ENCODE data around the gene COA3.
"Not testable (repeated sequence)": the region's sequence is repeated elsewhere in the genome, so short reads cannot be mapped to it uniquely, and the experiment has no call there.

The COA3 gene

DNA sequence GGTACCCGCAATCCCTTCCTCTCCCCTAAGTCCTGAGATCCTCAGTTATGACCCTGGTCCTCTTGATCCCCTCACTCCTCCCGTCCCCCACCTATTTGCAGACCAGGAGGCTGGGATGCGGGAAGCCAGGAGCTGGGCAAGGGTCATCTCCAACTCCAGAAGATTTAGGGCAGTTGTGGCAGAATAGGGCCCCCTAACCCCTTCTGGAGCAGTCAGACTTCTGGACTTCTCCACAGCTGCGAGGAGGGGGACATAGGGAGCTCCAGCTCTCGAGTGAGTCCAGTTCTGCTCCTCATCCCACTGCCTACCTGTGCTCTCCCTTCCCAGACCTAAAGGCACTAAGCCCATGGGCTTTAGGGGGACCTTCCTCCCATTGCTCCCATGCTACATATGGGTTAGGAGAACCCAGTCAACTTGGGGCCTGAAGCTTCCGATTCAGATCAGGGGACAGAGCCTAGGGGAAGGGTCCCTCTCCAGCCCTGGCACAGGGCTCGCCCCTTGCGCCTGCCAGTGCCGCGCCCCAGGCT, 16.8 kb downstream of the COA3 start:
- no peak for DNase-seq (ENCODE audit: low spot score)

- DNase-seq (ENCODE audit: low spot score), result no peak
Observed at GRCh38 chr17:42780851-42781638, 17.5 kb downstream of the COA3 start.

- no peak for DNase-seq (ENCODE audit: low spot score)
Observed at GRCh38 chr17:42779936-42780850, 18.3 kb downstream of the COA3 start, which contains the start of gene WNK4. Gene WNK4, plus strand, starts transcription at chr17:42780610. Its CDS starts 89 bp downstream, at chr17:42780699.

DNA sequence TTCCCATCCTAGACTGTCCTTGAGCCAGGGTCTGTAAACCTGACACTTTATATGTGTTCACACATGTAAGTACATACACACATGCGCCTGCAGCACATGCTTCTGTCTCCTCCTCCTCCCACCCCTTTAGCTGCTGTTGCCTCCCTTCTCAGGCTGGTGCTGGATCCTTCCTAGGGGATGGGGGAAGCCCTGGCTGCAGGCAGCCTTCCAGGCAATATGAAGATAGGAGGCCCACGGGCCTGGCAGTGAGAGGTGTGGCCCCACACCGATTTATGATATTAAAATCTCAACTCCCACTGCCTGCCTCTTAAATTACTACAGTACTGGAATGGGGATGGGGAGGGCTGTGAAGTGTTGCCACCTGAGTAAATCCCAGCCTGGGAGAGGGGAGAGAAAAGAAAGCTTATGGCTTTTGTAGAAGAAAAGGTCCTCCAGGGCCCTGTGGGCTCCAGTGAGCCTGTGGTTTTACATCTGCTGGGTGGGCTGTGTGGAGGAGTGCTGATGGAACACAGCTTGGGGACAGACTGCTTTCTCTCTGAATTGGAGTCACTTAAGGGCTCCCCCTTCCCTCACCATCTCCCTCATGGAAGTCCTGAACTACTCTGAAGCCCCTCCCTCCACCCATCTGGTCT, 19.1 kb downstream of the COA3 start:
- DNase-seq (ENCODE audit: low spot score), result no peak

DNA sequence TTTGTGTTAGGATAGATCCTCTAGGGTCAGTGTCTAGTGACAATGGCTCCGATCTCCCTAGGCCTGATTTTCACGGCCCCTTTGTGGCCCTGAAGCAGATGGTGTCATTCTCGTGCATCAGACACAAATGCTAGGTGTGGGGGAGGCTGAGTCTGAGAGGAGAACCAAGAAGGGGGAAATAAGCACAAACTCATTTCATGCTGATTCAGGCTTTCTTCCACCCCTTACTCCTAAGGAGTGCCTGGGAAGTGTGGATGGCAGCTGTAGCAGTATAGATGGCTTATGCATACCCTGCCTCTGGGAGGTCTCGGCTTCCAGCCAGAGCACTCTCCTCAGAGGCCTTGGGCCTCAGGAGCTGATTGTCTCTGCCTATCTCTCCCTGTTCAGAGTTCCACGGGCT, 19.9 kb downstream of the COA3 start:
- no peak for DNase-seq (ENCODE audit: low spot score)

DNA sequence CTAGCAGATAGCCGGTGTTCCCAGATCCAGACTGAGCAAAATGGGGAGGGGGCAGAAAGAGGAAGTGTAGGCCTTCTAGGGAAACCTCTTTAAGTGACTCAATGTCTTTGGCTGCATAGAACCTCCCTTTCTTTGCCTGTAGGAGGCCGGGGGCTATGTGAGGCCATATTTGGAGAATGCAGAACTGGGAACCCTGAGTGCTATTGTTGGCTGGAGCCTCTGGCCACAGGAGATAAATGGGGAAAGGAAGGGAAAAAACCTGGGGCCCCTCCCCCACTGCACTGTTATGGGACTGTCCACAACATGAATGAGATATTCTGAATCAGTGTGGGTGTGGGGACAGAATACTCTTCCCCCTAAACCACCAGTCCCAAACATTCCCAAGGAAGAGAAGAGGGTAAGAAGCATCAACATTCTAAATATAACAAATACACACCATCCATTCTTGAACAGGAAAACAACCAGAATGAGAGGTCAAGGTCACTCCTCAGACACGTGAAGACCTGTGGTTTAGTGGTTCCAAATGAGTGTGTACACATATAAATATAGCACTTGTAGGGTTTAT, 22.9 kb downstream of the COA3 start:
- no peak for DNase-seq (ENCODE audit: low spot score)

- no peak for DNase-seq (ENCODE audit: low spot score)
Observed at GRCh38 chr17:42774066-42774745, 24.3 kb downstream of the COA3 start.

DNA sequence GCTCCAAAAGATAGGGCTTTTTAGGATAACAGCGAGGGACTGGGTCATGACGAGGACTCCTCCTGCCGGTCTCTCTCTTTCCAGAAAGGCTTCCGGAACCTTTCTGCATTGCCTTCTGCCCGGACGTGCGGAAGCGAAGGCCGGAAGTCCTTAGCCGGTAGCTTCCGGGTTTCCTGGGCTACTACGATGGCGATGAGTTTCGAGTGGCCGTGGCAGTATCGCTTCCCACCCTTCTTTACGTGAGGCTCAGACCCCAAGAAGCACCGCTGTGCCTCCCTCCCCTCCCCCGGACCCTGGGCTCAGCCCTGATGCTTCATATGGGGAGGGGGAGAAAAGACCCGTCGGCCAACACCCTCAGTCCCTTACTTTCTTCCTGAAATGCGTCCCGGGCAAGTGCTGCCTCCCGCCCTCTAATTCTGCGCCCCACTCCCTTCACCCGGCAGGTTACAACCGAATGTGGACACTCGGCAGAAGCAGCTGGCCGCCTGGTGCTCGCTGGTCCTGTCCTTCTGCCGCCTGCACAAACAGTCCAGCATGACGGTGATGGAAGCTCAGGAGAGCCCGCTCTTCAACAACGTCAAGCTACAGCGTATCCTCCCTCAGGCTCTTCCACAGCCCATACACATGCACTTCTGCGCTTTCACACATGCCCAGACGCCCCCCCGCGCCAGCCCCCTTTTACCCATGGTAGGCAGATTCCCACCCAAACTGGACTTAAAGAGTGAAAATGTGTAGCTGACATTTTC, 25.0 kb downstream of the COA3 start, which contains the start of gene VPS25:
TSS of gene VPS25 (plus strand) at position 160 of the 746 bp plus-strand sequence. CDS start at position 187, 27 bp downstream.
- DNase-seq (ENCODE audit: low spot score), result peak; percentile 89

DNA sequence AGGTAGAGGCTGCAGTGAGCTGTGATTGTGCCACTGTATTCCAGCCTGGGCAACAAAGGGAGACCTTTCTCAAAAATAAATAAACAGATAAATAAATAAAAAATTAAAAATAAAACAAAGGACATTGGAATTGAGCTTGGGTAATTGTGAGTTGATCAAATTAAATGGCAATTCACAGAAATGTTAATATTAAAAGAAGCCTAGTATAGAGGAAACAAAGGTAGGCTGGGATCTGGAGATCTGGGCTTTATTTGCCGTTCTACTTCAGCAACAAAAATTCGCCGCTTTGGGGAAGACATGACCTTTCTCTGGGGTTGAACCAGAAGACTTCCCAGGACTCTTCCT, 25.6 kb downstream of the COA3 start:
- DNase-seq (ENCODE audit: low spot score), result no peak

DNA sequence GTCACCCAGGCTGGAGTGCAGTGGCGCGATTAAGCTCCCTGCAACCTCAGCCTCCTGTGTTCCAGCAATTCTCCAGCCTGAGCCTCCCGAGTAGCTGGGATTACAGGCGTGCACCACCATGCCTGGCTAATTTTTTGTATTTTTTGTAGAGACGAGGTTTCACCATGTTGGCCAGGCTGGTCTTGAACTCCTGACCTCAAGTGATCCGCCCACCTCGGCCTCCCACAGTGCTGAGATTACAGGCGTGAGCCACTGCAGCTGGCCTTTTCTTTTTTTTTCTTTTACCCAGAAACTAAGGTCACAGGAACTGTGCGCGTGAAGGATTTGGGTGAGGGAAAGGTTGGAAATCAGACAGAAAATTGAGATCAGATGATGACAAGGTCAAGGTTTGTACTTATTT, 28.5 kb downstream of the COA3 start:
- DNase-seq (ENCODE audit: low spot score), result not testable (repeated sequence)

DNA sequence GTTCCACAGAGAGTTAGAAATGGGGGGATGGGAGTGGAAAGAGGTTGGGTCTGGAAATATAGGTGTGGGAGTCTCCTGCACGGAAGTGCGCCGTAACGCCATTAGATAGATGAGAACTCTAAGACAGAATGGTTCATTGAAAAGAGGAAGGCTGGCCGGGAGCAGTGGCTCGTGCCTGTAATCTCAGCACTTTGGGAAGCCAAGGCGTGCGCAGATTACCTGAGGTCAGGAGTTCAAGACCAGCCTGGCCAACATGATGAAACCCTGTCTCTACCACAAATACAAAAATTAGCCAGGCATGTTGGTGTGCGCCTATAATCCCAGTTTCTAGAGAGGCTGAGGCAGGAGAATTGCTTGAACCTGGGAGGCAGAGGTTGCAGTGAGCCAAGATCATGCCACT, 30.5 kb downstream of the COA3 start:
- DNase-seq (ENCODE audit: low spot score), result not testable (repeated sequence)

GRCh38 chr17:42767512-42767911, 31.0 kb downstream of the COA3 start:
- no peak for DNase-seq (ENCODE audit: low spot score)

- DNase-seq (ENCODE audit: low spot score), result no peak
Observed at GRCh38 chr17:42766124-42766523, 32.4 kb downstream of the COA3 start.

DNA sequence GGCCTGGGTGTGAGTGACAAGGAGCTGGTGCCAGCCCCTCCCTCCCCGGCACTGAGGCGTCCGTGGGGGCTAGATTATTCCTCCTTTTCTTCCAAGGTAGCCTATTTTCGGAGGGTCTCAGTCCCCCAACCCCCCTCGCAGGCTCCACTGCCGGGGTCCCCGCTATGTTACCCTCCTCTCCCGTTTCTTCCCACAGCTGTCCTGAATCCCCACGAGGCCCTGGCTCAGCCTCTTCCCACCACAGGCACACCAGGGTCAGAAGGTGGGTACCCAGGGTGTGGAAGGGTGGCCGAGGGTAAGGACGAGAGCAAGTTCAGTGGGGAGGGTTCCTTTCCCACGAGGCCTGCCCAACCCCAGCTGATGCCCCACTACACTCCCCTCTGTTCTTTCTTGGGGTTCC, 36.9 kb downstream of the COA3 start:
- DNase-seq (ENCODE audit: low spot score), result no peak

GRCh38 chr17:42760652-42761581, 37.6 kb downstream of the COA3 start, which contains the start of gene RAMP2:
Gene RAMP2, plus strand, starts transcription at chr17:42761227. Its CDS starts 35 bp downstream, at chr17:42761262.
- no peak for DNase-seq (ENCODE audit: low spot score)

DNA sequence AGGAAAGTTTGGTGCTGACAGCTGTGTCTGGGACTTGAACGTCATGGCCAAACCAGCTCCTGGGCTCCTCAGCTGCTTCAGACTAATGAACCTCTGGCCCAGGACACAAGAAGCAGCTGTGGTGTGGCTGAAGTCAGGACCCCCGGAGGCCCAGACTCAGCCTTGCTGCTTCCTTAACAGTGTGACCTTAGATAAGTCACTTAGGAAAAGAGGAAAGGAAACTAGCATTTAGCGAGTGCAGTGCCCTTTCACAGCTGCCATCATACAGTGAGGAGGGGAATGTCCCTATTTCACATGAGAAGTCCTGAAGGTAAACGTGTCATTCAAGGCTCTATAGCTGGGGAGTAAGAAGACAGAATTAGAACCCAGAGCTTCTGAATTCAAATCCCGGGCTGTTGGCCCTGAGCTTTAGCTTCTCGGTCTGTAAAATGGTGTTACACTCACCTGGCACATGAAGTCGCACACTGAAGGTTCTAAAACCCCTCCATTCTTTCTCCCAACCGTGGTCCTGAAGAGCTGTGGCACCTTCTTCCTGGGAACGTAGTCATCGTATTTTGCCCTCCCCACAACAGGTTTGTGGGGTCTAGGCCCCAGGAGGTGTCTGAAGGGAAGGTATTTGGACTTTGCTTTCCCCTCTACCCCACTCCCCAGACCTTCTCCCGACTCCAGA, 38.4 kb downstream of the COA3 start:
- DNase-seq (ENCODE audit: low spot score), result no peak

- no peak for DNase-seq (ENCODE audit: low spot score)
Observed at GRCh38 chr17:42754782-42755181, 43.7 kb downstream of the COA3 start.

DNA sequence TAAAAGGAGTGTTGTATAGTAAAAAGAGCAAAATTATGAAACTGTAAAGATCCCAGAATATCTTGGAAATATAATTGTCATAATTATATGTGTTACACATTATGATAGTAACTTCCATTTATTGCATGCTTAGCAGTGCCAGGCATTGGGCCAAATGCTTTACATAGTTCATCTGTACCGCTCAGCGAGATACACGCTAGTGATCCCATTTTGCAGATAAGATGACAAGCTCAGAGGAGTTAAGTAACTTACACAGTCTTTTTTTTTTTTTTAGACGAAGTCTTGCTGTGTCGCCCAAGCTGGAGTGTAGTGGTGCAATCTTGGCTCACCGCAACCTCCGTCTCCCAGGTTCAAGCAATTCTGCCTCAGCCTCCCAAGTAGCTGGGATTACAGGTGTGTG, 46.9 kb downstream of the COA3 start:
- DNase-seq (ENCODE audit: low spot score), result no peak
